NCI-H2196 (cell line): ENCODE results near the gene DTNA.
"Not testable (repeated sequence)": the region's sequence is repeated elsewhere in the genome, so short reads cannot be mapped to it uniquely, and the experiment has no call there.

ENCODE experiments used
- DNase-seq: peaks from one replicate; lab custom pipeline; 2025; ENCODE audit not compliant: unreplicated experiment; lab: John Stamatoyannopoulos, UW

DTNA gene

DNA sequence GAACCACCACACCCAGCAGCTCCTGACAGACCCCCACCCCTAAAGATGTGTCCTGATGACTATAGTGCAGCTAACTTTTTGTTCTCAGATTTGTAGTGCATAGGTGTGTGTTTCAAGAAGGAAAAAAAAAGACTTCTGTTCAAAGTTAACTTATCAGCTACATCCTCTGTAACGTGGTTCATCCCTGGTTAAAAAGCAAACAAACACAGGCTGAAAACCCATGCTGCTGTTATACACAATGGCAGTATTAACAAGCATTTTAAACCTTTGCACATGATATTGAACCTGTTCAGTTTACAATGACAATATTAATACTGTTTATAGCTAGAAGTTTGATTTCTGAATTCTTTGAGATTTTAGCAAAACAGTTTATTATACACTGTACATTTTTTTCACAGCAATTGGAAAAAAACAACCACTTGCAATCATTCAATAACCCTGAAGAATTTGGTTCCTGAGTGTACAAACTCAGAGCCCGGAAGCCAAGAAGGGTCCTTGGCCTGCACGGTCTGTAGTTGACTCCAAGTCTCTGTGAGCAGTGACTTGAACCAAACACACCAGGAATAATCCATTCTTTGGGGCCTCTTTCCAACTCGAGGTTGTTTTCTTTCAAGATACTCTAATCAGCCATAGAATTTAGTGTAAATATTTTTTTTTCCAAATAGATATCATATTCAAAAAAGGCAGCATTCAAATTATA is 177.9 kb downstream of the DTNA start:
- DNase-seq, result no peak

- DNase-seq, result no peak
These were observed 180.5 kb downstream of the DTNA start for GRCh38 chr18:34890486-34891085.

- no peak for DNase-seq
These were observed 182.3 kb downstream of the DTNA start for GRCh38 chr18:34892379-34892778.

GRCh38 chr18:34893239-34893638 is 183.1 kb downstream of the DTNA start:
- DNase-seq, result no peak

DNA sequence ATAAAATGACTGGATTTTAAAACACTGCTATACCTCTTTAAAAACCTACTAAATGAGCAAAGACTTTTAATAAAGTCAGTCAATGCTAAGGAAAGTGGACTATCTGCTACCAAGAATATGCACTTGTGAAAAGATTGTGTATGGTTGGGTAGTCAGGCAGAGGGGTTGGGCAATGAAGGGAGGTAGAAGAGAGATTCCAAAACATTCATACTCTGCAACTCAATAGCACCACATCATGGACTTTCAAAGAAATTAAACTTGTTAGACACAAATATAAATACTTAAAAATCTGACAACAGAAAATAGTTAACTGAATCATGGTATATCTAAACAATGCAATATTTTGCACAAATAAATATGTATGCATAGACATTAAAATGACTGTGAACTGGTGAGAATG is 191.2 kb downstream of the DTNA start:
- DNase-seq, result no peak

DNA sequence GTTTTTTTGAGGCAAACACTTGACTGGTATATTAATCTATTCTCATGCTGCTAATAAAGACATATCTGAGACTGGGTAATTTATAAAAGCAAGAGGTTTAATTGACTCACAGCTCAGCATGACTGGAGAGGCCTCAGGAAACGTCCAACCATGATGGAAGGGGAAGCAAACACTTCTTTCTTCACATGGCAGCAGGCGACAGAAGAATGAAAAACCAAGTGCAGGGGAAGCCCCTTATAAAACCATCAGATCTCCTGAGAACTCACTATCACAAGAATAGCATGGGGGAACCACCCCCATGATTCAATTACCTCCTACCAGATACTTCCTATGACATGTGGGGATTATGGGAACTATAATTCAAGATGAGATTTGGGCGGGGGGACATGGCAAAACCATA is 194.9 kb downstream of the DTNA start:
- DNase-seq, result no peak

DNA sequence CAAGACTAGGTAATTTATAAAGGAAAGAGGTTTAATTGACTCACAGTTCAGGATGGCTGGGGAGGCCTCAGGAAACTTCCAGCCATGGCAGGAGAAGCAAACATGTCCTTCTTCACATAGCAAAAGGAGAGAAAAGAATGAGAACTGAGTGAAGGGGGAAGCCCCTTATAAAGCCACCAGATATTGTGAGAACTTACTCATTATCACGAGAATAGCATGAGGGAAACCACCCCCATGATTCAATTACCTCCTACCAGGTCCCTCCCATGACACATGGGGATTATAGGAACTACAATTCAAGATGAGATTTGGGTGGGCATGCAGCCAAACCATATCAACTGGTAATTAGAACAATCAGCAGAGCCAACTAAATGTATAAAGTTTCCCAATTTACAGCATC is 196.9 kb downstream of the DTNA start:
- not testable (repeated sequence) for DNase-seq

GRCh38 chr18:34909637-34910364 is 199.7 kb downstream of the DTNA start:
- DNase-seq, result no peak

GRCh38 chr18:34911081-34911480 is 201.0 kb downstream of the DTNA start:
- DNase-seq, result no peak

DNA sequence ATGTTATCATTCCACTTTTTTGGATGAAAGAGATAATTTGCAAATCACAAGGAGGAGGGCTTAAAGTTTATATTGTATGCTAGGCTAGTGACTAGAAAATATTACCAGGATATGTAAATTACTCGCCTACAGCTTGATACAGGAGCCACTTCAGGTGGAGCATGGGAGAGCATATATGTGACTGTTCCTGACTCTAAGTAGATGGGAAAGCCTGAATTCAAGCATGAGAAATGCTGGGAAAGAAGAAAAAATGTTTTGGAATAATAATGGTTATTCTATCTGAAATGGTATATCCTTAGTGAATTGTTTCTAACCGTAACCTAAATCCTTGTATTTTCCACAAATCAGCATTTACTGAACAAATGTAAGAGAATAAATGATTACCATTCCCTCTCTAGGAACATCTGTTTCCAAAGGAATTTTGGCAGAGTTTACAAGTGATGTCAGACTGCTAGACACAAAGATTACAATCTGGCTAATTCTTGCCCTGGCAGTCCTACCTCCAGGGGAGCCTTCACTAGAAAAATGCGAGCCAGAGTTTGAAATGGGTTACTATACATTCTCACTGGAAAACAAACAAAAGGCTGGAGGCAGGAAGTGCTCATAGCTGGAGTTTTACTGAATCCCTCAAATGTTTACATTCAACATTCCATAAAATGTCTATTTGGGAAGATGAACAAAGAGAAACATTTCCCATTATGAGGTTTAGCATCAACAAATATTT is 201.7 kb downstream of the DTNA start:
- DNase-seq, result no peak

DNA sequence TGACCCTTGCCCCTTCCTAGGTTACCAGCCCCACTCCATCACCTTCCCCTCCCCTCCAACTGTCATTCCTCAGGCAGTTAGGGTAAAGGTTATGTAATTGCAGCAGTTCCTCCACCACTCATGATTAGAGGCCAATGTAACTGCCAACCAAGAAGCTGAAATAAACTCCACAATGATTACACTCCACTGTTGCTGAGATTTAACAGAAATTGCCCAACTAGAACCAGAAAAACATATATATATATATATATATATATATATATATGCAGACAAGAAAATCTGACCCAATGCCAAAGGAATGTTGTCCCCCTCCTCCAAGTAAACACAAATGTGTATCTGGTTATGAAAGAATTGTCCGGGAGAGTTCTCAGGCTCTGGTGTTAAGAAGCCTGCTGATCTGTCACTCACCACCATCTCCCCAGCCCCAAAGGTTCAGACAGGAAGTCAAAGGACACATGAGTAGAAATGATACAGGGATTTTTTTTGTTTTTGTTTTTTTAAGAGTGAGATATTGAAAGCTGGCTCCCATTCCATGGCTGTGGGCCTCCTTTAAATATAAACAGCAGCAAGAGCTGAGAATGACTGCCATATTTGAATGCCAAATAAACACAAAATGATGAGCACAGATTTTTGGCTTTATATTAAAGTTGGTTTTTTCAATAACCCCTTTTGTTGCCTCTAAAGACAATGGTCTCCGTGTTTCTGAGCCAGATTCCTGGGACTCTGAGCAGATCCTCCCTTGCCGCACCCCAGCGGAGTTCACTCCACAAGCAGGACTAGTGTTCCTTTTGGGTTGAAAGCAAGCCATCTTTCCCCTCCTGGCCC is 204.0 kb downstream of the DTNA start:
- DNase-seq, result no peak

DNA sequence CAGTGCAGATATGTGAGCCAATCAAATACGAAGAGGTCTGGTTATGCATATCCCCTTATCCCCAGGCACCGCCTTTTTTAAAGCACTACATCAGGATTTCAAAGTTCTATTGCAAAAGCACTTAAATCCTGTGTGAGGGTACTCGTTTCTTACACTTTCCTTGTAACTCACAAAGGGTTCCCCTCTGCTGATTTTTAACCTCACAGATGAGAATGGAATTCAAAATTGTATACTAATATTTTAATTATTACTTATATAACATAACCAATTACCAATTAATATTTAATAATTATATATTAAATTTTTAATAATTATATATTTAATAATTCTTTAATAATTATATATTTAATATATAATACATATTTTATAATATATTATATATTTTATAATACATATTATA is 204.9 kb downstream of the DTNA start:
- DNase-seq, result no peak

- DNase-seq, result not testable (repeated sequence)
These were observed 206.4 kb downstream of the DTNA start for GRCh38 chr18:34916539-34916938.

DNA sequence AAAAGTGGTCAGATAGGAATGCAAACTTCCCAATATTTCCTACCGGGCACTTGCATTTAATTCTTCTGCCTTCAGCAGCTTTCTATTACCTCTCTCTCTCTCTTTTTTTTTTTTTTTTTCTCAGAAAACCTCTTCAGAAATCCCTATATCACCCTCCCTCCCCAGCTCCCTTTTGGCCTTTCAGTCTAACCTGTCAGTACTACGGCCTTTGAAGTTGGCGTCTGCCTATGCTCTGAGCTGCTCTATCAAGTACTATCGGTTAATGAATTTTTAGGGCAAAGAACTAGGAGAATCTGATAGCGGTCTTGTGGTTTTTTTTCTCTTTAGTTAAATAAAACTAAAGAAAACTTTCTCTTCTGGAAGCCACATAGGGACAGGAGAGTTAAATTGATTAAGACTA is 208.8 kb downstream of the DTNA start:
- DNase-seq, result no peak

- DNase-seq, result no peak
These were observed 211.1 kb downstream of the DTNA start for GRCh38 chr18:34921226-34921625.

DNA sequence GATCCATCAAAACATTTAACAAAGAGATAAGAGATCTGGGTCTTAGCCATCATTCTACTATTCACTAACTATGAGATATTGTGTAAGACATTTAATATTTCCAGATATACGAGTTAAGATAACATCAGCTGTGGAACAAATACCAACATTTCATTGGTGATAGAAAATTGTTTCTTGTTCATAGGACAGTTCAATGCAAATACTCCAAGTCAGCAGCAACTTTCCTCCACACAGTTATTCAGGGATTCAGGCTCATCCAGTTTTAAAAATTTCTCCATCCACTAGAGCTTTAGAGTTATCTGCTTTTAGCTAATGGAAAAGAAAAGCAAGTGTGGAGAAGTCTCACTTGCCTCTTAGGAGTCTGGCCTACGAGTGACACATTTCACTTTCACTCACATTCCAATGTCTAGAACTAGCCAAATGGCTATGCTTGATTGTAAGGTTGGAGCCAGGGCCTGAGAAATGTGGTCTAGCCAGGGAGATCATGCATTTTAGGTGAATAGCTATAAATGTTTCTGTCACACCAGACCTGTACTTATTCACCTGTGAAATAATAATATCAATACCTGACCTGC is 211.8 kb downstream of the DTNA start:
- no peak for DNase-seq

DNA sequence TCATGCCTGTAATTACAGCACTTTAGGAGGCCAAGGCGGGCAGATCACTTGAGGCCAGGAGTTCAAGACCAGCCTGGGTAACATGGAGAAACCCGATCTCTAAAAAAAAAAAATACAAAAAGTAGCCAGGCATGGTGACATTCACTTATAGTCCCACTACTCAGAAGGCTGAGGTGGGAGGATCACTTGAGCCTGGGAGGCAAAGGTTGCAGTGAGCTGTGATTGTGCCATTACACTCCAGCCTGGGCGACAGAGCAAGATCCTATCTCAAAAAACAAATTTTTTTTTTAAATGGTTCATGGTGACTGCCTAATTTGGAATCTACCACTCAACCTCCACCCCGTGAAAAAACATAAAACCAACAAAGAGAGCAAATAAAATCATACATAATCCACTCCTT is 212.5 kb downstream of the DTNA start:
- not testable (repeated sequence) for DNase-seq

DNA sequence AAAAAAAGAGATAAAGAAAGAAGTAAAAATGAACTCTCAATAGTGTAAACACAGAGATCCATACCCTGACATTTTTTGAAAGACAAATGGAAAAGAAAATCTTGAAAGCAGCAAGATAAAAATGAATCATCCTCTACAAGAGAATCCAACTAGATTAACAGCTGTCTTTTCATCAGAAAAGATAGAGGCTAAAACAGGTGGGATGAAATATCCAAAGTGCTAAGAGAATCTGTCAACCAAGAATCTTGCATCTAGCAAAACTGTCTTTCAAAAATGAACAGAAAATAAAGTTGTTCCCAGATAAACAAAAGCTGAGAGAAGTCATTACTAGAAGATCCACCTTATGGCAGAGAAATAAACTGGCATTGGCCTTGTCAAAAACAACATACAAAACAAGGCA is 213.8 kb downstream of the DTNA start:
- DNase-seq, result no peak

GRCh38 chr18:34926683-34927082 is 216.6 kb downstream of the DTNA start:
- DNase-seq, result no peak

GRCh38 chr18:34928088-34928753 is 218.1 kb downstream of the DTNA start:
- DNase-seq, result no peak
